Keratinocyte (primary cell): ENCODE data around the gene PRKACA.

ENCODE experiments used
- EZH2 ChIP-seq: IDR thresholded peaks from one replicate; pipeline ENCODE4 v1.6.1; 2012; ENCODE audit warnings: inconsistent platforms, mild to moderate bottlenecking, low read length, moderate library complexity
- TF ChIP-seq, protein P1 (sequence below), 3 experiments: IDR thresholded peaks in 1 of 3; conservative IDR thresholded peaks in 1 of 3; optimal IDR thresholded peaks in 1 of 3; 2 replicates in 2 of 3; 3 replicates in 1 of 3; pipeline versions ENCODE3 to v1.5.1; 2011; ENCODE audit warnings: low read length in 3 of 3, mild to moderate bottlenecking in 3 of 3, moderate library complexity in 2 of 3, control low read depth in 1 of 3, inconsistent platforms in 1 of 3; ENCODE audit not compliant: insufficient read depth in 2 of 3; ENCODE audit errors: extremely low read depth in 1 of 3

DNA sequence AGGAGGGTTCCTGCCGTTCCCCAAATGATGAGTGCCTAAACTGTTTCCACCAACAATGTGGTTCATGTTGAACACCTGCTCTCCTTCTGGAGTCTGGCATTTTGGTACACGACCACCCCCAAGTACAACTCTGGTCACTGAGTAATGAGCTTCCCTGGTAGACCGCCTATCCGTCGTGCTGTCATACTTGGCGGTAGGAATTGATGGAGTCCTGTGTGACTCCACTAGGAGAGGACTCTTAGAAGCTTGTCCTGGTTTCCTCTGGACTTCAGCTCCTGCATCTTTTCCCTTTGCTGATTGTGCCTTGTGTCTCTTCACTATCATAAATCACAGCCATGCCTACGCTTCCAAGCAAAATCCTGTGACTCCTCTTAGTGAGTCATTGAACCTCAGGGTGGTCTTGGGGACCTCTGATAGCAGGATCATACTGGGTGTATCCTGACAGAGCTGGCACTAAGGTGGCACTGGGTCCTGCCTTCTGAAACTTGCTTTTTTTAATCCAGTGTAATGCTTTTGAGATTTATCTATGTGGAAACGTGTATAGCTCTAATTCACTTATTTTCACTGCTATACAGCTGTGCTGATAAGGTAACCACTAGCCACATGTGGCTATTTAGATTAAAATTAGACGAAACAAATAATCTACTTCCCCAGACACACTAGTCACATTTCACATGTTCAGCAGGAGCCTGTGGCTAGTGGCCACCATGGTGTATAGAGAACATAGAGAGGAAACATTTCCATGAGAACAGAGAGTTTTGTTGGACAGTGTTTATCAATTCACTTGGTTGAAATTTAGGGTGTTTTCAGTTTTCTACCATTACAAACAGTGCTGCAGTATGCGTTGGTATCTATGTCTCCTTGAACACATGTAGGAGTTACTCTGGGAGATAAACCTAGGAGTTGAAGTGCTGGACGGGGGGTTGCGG is 25.0 kb upstream of the PRKACA start:
- TF ChIP-seq, protein P1, sequence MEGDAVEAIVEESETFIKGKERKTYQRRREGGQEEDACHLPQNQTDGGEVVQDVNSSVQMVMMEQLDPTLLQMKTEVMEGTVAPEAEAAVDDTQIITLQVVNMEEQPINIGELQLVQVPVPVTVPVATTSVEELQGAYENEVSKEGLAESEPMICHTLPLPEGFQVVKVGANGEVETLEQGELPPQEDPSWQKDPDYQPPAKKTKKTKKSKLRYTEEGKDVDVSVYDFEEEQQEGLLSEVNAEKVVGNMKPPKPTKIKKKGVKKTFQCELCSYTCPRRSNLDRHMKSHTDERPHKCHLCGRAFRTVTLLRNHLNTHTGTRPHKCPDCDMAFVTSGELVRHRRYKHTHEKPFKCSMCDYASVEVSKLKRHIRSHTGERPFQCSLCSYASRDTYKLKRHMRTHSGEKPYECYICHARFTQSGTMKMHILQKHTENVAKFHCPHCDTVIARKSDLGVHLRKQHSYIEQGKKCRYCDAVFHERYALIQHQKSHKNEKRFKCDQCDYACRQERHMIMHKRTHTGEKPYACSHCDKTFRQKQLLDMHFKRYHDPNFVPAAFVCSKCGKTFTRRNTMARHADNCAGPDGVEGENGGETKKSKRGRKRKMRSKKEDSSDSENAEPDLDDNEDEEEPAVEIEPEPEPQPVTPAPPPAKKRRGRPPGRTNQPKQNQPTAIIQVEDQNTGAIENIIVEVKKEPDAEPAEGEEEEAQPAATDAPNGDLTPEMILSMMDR (optimal IDR thresholded peaks at IDR 0.05 in 1 of 3, IDR thresholded peaks at IDR 0.05 in 1 of 3, conservative IDR thresholded peaks at IDR 0.05 in 1 of 3; ENCODE audit: extremely low read depth in 1 of 3, insufficient read depth in 2 of 3, low read length in 3 of 3) = no peak
- TF ChIP-seq EZH2 = no peak
